K562 (cell line): ENCODE measurements around the gene S100A4. TPM values are rescaled to one million over a fixed set of nuclear protein-coding genes. Genes with fewer than 3 reads are reported as not detected.

Experiments
- HDAC2 ChIP-seq: fragments of 450-650 bp; IDR thresholded peaks from 2 replicates; pipeline ENCODE4 v1.6.1; 2016; ENCODE audit warnings: mild to moderate bottlenecking
- HLTF ChIP-seq: fragments of 450-650 bp; IDR thresholded peaks from 2 replicates; pipeline ENCODE4 v1.6.1; 2016
- POLR2AphosphoS5 ChIP-seq: IDR thresholded peaks from 2 replicates; pipeline ENCODE4 v1.6.1; 2011; ENCODE audit warnings: mild to moderate bottlenecking, low read depth, low read length, moderate library complexity; ENCODE audit not compliant: control insufficient read depth, insufficient read depth
- SP1 ChIP-seq: sonication (generic); formaldehyde crosslinking; IDR thresholded peaks from 2 replicates; pipeline ENCODE4 v1.8.1; 2022; ENCODE audit warnings: mild to moderate bottlenecking, missing genetic modification reagents
- SRSF1 ChIP-seq: fragments of 200-400 bp; formaldehyde crosslinking; IDR thresholded peaks from 2 replicates; pipeline ENCODE4 v1.6.1; 2017; ENCODE audit warnings: mild to moderate bottlenecking, low read depth, low read length, moderate library complexity
- TAF7 ChIP-seq: fragments of 450-650 bp; IDR thresholded peaks from 2 replicates; pipeline ENCODE4 v1.6.1; 2016; ENCODE audit warnings: missing genetic modification characterization, missing compliant biosample characterization
- ZNF444 ChIP-seq: fragments of 250-450 bp; sonication (Bioruptor Pico); IDR thresholded peaks from 2 replicates; pipeline ENCODE4 v1.4.0; 2020; ENCODE audit warnings: mild to moderate bottlenecking, moderate library complexity
- polyA plus RNA-seq, 8 experiments: library from polyadenylated mRNA; depleted of rRNA in 4 of 8; stranded (reverse) in 5 of 8; unstranded in 3 of 8; fragments of >200 nt; fragmentation: Nextera tagmentation in 2 of 8; fragmentation: Illumina TruSeq in 1 of 8; extraction: Ambion mirVana in 2 of 8; extraction: Trizol in 1 of 8; gene quantifications; 2 replicates each; pipeline versions ENCODE4 v1.2.1 to v1.2.3, GENCODE V29; 2011 to 2014; ENCODE audit warnings: inconsistent platforms in 1 of 8, missing spikeins in 1 of 8
- total RNA-seq, 7 experiments: library from RNA; depleted of rRNA in 6 of 7; stranded (reverse); fragments of >200 nt in 6 of 7; fragmentation: Illumina TruSeq in 2 of 7; extraction: Trizol in 2 of 7; gene quantifications; 2 replicates each; pipeline versions ENCODE4 v1.2.1 to v1.2.3, GENCODE V29; 2011 to 2021; ENCODE audit warnings: low replicate concordance in 1 of 7
- TF ChIP-seq, protein P1 (sequence below): sonication (generic); formaldehyde crosslinking; IDR thresholded peaks from 2 replicates; pipeline ENCODE4 v1.8.1; 2023; ENCODE audit warnings: mild to moderate bottlenecking, missing genetic modification reagents
- TF ChIP-seq, protein P2 (sequence below): fragments of 450-650 bp; formaldehyde crosslinking; IDR thresholded peaks from 2 replicates; pipeline ENCODE4 v1.4.0; 2020; ENCODE audit warnings: mild to moderate bottlenecking, moderate library complexity
- TF ChIP-seq, protein P3 (sequence below): fragments of 200-800 bp; sonication (Bioruptor generic); IDR thresholded peaks from 2 replicates; pipeline ENCODE4 v1.6.1; 2017; ENCODE audit warnings: missing genetic modification characterization, missing compliant biosample characterization
- TF ChIP-seq, protein P4 (sequence below), 2 experiments: fragments of 450-650 bp; IDR thresholded peaks; 2 replicates each; pipeline ENCODE4 v1.6.1; 2016; ENCODE audit warnings: mild to moderate bottlenecking in 2 of 2, borderline replicate concordance in 1 of 2, low read depth in 1 of 2, moderate library complexity in 1 of 2

The S100A4 gene
- total and polyA plus RNA-seq, 9 of the 15 experiments (the other 6 are each of a cell fraction or from before 2014, with no cell fraction given), result 3.7 to 20.1 (median 11.2) TPM

DNA sequence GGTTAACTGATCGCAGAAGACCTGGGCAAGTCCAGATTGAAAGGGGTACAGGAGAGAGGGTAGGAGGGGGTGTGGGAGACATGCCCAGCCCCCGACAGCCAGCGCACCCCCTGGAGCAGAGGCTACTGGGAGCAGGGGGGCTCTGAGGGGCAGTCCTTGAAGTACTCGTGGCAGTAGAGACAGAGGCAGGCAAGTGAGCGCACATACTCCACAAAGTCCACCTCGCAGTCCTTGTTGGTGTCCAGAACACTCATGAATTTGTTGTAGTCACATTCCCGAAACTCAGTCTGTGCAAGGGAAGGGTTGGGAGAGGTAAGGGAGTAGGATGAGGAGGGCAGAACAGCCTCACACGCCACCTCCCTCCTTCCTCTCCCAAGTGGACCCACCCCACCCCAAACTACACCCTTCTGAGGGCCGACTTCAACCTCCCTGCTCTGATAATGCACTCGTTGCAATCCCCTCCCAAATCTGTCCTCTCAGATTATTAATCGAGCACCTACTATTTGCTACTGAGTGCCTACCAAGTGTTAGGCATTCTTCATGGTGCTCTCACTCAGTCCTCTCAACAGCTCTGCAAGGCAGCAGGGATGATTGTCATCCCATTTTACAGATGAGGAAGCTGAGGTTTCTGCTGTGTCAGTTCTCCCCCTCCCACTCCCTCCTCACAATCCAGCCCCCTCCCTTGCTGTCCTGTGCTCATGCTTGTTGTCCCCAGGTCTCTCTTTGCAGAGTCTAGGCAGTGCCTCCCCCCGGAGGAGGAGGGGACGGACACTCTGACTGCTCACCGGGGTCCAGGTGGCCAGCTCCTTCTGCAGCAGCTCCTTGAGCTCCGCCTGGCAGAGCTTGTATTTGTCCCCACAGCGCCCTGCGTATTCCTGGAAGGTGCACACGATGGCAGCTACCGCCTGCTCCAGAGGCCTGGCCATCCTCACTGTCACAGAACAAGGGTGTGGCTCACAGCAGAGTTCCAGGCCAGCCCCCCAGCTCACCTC, 2.2 kb upstream of the S100A4 start (continued):
- TF ChIP-seq, protein P1, sequence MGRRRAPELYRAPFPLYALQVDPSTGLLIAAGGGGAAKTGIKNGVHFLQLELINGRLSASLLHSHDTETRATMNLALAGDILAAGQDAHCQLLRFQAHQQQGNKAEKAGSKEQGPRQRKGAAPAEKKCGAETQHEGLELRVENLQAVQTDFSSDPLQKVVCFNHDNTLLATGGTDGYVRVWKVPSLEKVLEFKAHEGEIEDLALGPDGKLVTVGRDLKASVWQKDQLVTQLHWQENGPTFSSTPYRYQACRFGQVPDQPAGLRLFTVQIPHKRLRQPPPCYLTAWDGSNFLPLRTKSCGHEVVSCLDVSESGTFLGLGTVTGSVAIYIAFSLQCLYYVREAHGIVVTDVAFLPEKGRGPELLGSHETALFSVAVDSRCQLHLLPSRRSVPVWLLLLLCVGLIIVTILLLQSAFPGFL (CRISPR knock-in tag), result no peak
- TF ChIP-seq, protein P2, sequence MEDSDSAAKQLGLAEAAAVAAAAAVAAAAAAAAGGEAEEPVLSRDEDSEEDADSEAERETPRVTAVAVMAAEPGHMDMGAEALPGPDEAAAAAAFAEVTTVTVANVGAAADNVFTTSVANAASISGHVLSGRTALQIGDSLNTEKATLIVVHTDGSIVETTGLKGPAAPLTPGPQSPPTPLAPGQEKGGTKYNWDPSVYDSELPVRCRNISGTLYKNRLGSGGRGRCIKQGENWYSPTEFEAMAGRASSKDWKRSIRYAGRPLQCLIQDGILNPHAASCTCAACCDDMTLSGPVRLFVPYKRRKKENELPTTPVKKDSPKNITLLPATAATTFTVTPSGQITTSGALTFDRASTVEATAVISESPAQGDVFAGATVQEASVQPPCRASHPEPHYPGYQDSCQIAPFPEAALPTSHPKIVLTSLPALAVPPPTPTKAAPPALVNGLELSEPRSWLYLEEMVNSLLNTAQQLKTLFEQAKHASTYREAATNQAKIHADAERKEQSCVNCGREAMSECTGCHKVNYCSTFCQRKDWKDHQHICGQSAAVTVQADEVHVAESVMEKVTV (CRISPR knock-in tag), result no peak
- TF ChIP-seq, protein P3, sequence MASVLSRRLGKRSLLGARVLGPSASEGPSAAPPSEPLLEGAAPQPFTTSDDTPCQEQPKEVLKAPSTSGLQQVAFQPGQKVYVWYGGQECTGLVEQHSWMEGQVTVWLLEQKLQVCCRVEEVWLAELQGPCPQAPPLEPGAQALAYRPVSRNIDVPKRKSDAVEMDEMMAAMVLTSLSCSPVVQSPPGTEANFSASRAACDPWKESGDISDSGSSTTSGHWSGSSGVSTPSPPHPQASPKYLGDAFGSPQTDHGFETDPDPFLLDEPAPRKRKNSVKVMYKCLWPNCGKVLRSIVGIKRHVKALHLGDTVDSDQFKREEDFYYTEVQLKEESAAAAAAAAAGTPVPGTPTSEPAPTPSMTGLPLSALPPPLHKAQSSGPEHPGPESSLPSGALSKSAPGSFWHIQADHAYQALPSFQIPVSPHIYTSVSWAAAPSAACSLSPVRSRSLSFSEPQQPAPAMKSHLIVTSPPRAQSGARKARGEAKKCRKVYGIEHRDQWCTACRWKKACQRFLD (CRISPR knock-in tag), result no peak
- no peak for TF ChIP-seq SRSF1
- no peak for TF ChIP-seq HLTF
- TF ChIP-seq SP1 (CRISPR knock-in tag), result no peak
- TF ChIP-seq ZNF444 (CRISPR knock-in tag), result no peak
- no peak for TF ChIP-seq TAF7
- TF ChIP-seq, protein P4, sequence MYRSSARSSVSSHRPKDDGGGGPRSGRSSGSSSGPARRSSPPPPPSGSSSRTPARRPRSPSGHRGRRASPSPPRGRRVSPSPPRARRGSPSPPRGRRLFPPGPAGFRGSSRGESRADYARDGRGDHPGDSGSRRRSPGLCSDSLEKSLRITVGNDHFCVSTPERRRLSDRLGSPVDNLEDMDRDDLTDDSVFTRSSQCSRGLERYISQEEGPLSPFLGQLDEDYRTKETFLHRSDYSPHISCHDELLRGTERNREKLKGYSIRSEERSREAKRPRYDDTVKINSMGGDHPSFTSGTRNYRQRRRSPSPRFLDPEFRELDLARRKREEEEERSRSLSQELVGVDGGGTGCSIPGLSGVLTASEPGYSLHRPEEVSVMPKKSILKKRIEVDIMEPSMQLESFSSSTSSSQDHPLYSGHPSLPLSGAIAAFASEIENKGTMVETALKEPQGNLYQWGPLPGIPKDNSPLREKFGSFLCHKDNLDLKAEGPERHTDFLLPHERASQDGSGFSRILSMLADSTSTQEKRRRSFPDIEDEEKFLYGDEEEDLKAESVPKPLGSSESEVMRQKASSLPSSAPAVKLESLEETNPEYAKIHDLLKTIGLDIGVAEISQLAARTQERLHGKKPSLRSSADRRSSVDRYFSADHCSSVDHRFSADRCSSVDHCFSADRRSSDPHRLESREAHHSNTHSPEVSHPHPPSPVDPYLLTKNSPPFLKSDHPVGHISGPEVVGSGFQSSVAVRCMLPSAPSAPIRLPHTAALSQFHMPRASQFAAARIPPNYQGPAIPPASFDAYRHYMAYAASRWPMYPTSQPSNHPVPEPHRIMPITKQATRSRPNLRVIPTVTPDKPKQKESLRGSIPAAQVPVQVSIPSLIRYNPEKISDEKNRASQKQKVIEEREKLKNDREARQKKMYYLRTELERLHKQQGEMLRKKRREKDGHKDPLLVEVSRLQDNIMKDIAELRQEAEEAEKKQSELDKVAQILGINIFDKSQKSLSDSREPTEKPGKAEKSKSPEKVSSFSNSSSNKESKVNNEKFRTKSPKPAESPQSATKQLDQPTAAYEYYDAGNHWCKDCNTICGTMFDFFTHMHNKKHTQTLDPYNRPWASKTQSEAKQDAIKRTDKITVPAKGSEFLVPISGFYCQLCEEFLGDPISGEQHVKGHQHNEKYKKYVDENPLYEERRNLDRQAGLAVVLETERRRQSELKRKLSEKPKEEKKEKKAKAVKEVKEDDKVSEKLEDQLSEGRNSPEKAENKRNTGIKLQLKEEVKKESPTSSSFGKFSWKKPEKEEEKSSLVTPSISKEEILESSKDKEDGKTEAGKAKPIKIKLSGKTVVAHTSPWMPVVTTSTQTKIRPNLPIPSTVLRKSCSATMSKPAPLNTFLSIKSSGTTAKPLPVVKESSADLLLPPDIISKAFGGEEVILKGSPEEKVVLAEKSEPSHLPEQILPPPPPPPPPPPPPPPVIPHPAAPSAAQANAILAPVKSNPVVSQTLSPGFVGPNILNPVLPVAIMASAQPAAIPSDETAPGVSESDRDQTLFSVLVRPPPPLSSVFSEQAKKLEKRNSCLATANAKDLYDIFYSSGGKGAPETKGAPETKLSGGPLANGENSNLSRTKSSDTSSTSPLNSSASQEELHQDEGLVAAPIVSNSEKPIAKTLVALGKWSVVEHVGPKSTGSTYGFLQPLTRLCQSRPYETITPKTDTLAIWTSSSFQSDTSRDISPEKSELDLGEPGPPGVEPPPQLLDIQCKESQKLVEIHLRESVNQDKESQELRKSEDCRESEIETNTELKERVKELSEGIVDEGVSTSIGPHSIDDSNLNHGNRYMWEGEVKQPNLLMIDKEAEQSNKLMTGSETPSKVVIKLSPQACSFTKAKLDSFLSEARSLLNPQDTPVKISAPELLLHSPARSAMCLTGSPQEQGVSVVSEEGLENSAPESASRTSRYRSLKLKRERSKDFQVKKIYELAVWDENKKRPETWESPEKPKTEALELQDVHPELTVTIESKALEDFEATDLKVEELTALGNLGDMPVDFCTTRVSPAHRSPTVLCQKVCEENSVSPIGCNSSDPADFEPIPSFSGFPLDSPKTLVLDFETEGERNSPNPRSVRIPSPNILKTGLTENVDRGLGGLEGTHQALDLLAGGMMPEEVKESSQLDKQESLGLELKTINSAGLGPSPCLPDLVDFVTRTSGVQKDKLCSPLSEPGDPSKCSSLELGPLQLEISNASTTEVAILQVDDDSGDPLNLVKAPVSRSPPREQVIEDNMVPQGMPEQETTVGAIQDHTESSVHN (IDR thresholded peaks at IDR 0.05; ENCODE audit: borderline replicate concordance in 1 of 2, low read depth in 1 of 2), result no peak
- no peak for TF ChIP-seq POLR2AphosphoS5
- peak; percentile 69 for TF ChIP-seq HDAC2
